LNCAP (cell line): ENCODE data around the gene FRMD1.

ENCODE experiments used
- TF ChIP-seq, protein P1 (sequence below): fragments of 450-650 bp; IDR thresholded peaks from 2 replicates; pipeline ENCODE4 v1.5.1; 2017; ENCODE audit warnings: mild to moderate bottlenecking

Gene FRMD1

DNA sequence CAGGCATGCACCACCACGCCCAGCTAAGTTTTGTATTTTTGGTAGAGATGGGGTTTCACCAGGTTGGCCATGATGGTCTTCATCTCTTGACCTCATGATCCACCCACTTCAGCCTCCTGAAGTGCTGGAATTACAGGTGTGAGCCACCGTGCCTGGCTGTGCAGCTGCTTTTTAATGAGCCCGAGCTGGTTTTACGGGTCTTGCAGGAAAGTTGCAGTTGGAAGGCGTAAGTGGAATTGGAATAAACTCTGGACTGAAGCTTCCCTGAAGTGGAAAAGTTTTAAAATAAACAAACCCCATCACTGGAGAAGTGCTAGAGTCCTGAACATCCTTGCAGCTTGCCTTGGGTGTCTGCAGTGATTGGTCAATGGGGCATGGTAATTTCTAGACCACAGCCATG lies 41.2 kb downstream of the FRMD1 start:
- TF ChIP-seq, protein P1, sequence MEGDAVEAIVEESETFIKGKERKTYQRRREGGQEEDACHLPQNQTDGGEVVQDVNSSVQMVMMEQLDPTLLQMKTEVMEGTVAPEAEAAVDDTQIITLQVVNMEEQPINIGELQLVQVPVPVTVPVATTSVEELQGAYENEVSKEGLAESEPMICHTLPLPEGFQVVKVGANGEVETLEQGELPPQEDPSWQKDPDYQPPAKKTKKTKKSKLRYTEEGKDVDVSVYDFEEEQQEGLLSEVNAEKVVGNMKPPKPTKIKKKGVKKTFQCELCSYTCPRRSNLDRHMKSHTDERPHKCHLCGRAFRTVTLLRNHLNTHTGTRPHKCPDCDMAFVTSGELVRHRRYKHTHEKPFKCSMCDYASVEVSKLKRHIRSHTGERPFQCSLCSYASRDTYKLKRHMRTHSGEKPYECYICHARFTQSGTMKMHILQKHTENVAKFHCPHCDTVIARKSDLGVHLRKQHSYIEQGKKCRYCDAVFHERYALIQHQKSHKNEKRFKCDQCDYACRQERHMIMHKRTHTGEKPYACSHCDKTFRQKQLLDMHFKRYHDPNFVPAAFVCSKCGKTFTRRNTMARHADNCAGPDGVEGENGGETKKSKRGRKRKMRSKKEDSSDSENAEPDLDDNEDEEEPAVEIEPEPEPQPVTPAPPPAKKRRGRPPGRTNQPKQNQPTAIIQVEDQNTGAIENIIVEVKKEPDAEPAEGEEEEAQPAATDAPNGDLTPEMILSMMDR = no peak

GRCh38 chr6:168037242-168037641 lies 41.8 kb downstream of the FRMD1 start:
- TF ChIP-seq, protein P1 = no peak

DNA sequence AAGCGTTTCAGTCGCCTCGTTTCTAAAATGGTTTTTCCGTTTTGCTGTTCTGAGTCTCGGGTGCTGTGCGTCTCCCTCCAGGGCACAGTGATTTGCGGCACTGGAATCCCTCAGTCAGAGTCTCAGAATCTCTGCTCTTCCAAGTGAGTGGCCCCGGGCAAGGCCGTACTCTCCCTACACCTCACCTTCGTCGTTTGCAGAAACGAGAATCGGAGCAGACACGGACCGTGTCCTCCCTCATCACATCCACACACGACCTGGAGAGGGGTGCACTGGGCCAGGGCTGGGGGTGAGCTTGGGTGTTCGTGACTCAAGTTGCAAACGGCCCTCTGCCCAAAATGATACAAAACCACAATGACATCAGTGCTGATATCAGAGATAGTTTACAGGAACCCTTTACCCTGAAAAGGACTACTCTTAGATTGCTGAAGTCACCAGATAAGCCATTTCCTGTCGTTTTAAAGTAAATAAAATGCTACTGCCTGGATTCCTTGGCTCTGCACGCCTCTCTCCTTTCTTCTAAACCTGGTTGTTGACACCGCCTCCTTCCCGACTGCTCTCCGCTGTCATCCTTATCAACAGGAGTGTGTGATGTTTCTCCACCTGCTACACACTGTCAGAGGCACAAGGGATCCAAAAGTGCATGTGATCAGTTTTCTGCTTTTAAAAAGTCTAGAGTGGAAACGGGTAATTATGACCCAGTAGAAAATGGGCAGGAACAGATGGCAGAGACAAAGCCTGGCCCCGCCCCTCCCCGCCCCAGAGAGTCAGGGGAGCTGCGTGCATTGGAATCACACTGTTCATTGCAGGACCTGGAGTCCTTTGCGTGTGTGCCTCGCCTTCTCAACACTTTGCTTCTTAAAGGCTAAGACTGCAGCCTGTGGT lies 43.1 kb downstream of the FRMD1 start:
- TF ChIP-seq, protein P1 = no peak

DNA sequence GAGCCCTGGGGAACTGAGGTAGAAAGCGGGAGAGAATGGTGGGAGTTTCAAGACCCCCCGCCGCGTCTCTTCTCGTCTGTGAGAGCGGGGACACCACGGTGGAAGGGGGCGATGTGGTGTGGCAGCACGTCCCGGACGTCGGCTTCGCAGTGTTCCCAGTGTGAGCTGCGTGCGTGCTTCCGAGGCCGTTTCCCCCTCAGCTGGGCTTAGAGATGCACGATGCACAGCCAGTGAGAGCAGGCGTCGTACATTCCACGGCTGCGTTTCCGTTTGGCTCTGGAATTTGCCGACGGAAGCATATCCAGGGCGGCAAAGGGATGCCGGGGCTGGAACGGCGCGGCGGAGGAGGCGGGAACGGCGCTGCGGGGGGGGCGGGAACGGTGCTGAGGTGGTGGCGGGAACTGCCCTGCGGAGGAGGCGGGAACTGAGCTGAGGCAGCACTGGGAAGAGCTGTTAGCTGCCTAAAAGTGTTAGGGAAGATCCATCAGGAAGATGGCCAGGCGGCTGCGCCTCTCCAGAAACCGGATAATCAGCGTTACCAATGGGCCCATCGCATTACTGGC lies 43.8 kb downstream of the FRMD1 start:
- TF ChIP-seq, protein P1 = no peak

- TF ChIP-seq, protein P1 = no peak
Measured at GRCh38 chr6:168034537-168034936, 44.5 kb downstream of the FRMD1 start.

DNA sequence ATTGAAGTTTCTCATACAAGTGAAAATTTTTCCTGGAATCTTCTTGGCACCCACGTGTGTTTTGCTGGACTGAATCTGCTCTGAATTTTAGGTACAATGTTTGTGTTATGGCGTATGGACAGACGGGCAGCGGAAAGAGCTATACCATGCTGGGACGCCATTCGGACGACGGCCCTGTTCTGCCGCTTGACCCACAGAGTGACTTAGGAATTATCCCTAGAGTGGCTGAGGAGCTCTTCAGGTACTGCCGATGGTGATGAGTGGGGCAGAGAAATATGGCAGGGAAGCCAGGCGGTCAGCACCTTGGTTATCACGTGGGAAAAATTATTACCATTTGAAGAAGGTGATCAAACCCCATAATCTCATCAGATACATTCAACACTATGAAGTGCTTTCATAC lies 45.2 kb downstream of the FRMD1 start:
- TF ChIP-seq, protein P1 = no peak

DNA sequence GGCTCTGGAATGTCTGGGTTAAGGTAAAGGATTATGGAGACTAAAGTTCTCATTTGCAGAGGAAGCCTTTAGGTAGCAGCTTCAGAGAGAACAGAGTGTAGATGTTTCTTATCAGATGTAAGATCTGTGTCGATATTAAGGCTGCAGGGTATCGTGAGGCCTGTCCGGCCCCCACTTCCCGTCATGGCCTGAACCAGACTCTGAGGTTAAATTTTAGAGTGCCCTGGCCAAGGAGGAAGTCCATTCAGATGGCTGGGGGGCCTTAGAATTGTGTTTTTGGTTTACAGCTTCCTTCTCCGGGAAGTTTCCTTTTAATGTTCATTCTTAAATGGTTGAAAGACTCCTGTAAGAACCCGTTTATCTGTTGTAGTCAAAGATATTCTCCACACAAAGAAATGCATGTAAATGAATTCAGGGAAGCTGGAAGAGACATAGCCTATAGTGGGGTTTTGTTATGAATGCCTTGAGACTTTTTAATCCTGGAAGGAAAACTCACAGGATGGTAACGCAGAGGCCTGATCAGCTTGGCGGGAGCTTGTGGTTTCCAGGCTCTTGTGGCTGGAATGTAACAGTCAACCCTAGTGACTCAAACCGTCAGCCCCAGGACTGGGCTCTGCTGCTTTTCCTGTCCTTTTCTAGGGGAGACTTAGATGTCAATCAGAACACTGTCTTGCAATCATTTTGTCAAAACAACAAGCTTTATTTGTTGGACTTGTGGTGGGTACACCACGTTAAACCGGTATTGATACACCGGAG lies 46.8 kb downstream of the FRMD1 start:
- TF ChIP-seq, protein P1 = no peak
